AG04449 (cell line): ENCODE measurements around the gene DDI2.
"Not testable (repeated sequence)": the region's sequence is repeated elsewhere in the genome, so short reads cannot be mapped to it uniquely, and the experiment has no call there.

Experiments used
- CTCF ChIA-PET: fragments of 350-600 bp; formaldehyde crosslinking; extraction: SDS; loops from one replicate; lab custom pipeline; 2021; ENCODE audit warnings: antibody characterized with exemption; lab: Yijun Ruan, JAX
- POLR2A ChIA-PET: fragments of 400-600, 350-600 bp; formaldehyde crosslinking; extraction: SDS; loops from one replicate; lab custom pipeline; 2020; ENCODE audit warnings: antibody characterized with exemption, inconsistent platforms; lab: Yijun Ruan, JAX
- DNase-seq: peaks from one replicate; pipeline ENCODE4 v3.0.0-alpha.2; 2010; ENCODE audit warnings: low read depth, low spot score
- H3K4me3 ChIP-seq: 2 replicates; pipeline ENCODE4 v1.5.1; 2011; ENCODE audit warnings: low read depth, mild to moderate bottlenecking, control low read depth, low read length
- CTCF ChIP-seq: IDR thresholded peaks from one replicate; pipeline ENCODE4 v1.5.1; 2011; ENCODE audit warnings: mild to moderate bottlenecking, moderate library complexity, low read length, control low read depth, inconsistent platforms; ENCODE audit not compliant: insufficient read depth; ENCODE audit errors: missing control alignments

The DDI2 gene

GRCh38 chr1:15640667-15641066 lies 23.4 kb downstream of the DDI2 start:
- DNase-seq, result no peak
- ChIA-PET CTCF (interaction anchor here (1.0 kb wide), 1 partner anchor 14 kb away, joined by 3 read pairs; no protein-coding TSS in a partner anchor), POLR2A (no interaction called here)
- TF ChIP-seq CTCF, result no peak
- no peak overlapping the region for H3K4me3 ChIP-seq

DNA sequence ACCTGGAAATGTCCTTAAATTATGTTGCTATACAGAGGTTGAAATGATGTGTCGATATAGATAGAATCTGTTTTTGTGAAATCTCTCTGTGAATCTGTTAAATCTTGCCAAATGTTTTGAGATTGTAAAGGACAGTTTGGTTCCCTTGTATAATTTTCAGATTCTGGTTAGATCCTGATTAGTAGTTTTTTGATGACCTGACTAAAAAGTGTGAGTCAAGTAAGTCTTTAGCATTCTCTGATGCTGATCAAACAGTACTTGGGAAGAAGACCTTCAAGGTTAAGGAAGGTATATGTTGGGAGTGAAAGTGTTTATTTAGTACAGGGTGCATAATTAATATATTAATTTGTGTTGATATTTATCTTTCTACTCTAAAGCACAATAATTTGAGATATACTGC lies 32.7 kb downstream of the DDI2 start:
- ChIA-PET POLR2A (no interaction called here), CTCF (interaction anchor here (1.0 kb wide), 1 partner anchor 12 kb away, joined by 3 read pairs; no protein-coding TSS in a partner anchor)
- no peak for DNase-seq
- no peak for TF ChIP-seq CTCF
- H3K4me3 ChIP-seq, result no peak overlapping the region

DNA sequence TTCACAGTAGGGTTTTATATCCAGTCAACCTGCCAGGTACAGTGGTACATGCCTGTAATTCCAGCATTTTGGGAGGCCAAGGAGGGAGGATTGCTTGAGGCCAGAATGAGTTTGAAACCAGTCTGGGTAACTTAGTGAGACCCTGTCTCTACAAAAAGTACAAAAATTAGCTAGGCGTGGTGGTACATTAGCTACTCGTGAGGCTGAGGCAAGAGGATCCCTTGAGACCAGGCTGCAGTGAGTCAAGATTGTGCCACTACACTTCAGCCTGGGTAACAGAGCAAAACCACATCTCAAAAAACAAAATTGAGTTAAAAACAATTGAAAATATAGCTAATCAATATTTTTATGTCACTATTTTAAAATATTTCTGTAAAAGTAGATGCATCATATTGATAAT lies 33.2 kb downstream of the DDI2 start:
- no peak for TF ChIP-seq CTCF
- POLR2A ChIA-PET, result no interaction called here
- CTCF ChIA-PET, result interaction anchor here (1.0 kb wide), 1 partner anchor 11 kb away, joined by 3 read pairs; no protein-coding TSS in a partner anchor

DNA sequence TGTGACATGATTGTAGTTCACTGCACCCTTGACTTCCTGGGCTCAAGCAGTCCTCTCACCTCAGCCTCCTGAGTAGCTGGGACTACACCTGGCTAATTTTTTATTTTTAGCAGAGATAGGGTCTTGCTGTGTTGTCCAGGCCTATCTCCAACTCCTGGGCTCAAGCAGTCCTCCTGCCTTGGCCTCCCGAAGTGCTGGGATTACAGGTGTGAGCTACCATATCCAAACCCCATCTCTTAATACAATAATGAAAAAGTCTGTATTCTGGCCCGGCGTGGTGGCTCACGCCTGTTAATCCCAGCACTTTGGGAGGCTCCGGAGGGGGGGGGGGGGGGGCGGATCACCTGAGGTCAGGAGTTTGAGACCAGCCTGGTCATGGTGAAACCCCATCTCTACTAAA lies 34.9 kb downstream of the DDI2 start:
- H3K4me3 ChIP-seq, POLR2A ChIA-PET, DNase-seq: not testable (repeated sequence)
- CTCF ChIA-PET, result interaction anchor here (1.1 kb wide), 1 partner anchor 11 kb away, joined by 3 read pairs; no protein-coding TSS in a partner anchor

More for the DNA sequence above, 33.2 kb downstream of the DDI2 start:
- H3K4me3 ChIP-seq, result no peak overlapping the region
- no peak for DNase-seq

GRCh38 chr1:15654091-15654690 lies 36.9 kb downstream of the DDI2 start:
- POLR2A ChIA-PET, result no interaction called here
- no peak overlapping the region for H3K4me3 ChIP-seq
- TF ChIP-seq CTCF, result no peak
- CTCF ChIA-PET, result interaction anchor here (1.0 to 1.6 kb wide), 3 partner anchors 10 to 15 kb away, joined by 3 read pairs; no protein-coding TSS in a partner anchor
- no peak for DNase-seq

DNA sequence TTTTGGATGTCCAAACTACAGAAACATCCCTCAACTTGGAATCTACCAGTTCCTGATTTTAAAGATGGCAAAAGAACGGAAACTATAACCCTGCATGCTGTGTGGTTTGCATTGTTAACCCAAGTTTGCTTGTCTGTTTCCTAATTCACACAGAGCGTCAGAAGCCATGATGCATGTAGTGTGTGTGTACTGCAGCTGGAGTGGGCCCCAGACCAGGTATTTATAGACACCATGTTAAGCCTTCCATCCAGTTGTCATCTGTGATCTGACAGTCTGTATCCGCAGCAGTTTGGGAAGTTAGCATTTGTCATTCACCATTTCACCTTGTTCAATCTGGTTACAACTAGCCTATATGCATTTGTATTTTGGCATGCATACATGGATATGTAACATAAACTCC lies 39.2 kb downstream of the DDI2 start:
- H3K4me3 ChIP-seq, result no peak overlapping the region
- no peak for DNase-seq
- POLR2A ChIA-PET, result no interaction called here
- CTCF ChIA-PET, result interaction anchor here (1.2 kb wide), 1 partner anchor 11 kb away, joined by 3 read pairs; no protein-coding TSS in a partner anchor
- no peak for TF ChIP-seq CTCF

- POLR2A ChIA-PET, result no interaction called here
- DNase-seq, result no peak
- no peak for TF ChIP-seq CTCF
- CTCF ChIA-PET, result no interaction called here
- H3K4me3 ChIP-seq, result no peak overlapping the region
Measured at GRCh38 chr1:15657021-15657420, 39.8 kb downstream of the DDI2 start.
